GM18508 (cell line): Measurements from ENCODE around the gene LRR1.
"Not testable (repeated sequence)": the region's sequence is repeated elsewhere in the genome, so short reads cannot be mapped to it uniquely, and the experiment has no call there.

Source experiments
- ATAC-seq: cut with Tn5 transposase; IDR thresholded peaks from one replicate; pipeline ENCODE4 v1.9.1; 2021; ENCODE audit warnings: moderate number of reproducible peaks; ENCODE audit not compliant: insufficient read depth, unreplicated experiment

The LRR1 gene

DNA sequence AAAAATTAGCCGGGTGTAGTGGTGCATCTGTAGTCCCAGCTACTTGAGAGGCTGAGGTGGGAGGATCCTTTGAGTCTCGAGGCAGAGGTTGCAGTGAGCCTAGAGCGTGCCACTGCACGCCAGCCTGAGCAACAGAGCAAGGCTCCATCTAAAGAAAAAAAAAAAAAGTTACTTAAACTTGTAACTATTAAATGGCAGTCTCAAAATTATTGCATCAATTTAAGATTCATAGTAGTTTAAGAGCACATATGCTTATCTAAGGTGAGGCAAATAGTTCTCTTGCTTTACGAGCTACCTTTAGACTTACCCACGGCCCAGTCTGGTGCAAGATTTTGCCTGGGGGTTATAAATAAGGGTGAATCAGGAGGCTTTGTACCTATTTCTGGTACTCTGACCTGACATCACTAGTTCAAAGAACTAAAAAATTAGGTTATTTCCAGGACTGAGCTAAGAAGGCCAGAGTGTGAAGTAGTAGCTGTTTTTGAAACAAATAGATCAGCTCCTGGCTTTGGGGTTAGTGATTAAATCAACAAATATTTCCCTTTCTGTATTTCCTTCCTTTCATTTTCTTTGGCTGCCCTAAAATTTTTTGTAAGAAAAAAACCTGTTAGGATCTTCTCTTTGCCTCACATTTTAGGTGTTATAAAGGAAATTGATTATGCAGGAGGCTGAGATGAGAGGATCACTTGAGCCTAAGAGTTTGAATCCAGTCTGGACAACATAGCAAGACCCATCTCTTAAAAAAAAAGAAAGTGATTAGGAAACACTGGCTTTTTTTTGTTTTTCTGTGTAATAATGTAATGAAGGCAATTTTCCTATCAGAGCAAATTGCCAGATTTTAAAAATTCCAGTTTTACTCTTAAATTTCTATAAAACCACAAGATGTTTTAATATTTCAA lies 25.4 kb downstream of the LRR1 start:
- ATAC-seq = no peak

DNA sequence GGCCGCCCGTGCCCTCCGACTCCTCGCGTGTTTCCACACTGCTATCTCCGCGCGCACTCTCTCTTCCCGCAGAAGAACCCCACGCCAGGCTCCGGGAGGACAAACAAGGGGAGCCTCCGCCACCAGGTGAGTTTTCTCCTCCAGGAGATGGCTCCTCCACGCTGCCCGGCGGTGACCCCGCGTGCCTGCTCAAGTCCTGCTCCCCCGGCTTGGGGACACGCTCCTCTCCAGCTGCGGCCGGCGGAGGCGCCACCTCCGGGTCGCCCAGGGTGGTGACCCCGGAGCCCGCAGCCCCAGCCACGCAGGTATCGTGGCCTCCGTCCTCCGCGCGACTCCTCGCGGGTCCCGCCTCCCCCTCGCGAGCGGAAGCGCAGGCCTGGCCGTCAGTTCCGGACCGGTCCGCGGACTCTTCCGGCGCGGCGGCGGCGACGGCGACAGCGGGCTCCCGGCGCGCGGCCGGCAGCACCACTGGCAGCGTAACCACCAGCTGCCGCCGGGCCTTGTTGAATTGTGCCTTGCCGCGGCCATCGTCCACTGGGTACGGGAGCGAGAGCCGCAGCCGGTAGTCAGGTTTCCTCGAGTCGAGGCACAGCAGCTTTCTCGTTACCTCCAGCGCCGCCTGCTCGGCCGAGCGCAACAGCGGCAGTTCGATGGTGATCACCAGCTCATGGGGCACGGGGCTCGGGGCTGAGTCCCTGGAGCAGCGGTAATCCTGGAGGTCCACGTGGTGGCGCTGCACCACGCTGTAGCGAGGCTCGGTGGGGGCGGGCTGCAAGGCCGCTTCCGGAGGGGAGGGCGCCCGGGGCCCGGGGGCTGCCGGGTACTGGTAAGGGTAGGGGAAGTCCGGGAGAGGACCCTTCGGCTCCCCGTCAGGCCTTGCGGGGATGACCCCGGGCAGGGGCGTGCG lies 35.2 kb downstream of the LRR1 start:
- peak; percentile 47 for ATAC-seq

DNA sequence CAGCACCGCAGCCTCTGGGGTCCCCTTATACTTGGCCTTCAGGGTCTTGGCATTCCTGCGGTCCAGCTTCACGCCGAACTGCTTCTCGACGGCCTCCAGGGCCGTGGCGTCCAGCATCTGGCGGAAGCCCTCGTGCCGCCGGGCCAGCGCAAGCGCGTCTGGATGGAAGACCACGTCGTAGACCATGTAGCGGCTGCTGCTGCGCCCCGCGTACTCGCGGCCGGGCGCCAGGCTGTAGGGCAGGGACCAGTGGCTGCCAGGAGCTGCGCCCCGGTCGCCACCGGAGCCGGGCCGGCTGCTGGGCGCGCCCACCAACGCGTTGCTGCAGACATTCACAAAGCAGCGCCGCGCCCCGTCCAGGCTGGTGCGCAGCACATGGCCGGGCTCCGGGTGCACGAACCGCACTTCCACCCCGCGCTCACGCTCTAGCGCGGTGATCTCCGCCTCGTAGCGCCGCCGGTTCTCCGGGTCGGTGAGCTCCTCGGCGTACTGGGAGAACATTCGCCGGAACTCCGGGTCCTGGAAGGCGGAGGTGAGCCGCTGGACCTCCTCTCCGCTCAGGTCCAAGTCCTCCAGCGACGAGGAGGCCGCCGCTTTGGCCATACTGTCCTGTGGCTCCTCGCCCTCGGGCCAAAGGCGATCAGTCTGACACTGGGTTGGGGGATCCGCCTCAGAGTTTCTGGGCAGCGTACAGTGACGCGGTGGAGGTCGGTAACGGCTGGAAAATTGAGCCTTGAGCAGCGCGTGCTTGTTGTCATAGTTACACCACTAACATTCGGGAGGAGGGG lies 36.0 kb downstream of the LRR1 start, which contains the start of gene DNAAF2:
Gene DNAAF2 (minus strand): TSS at position 698 of the 788 bp plus-strand sequence. CDS start 95 bp downstream, at position 603.
- peak; percentile 20 for ATAC-seq

DNA sequence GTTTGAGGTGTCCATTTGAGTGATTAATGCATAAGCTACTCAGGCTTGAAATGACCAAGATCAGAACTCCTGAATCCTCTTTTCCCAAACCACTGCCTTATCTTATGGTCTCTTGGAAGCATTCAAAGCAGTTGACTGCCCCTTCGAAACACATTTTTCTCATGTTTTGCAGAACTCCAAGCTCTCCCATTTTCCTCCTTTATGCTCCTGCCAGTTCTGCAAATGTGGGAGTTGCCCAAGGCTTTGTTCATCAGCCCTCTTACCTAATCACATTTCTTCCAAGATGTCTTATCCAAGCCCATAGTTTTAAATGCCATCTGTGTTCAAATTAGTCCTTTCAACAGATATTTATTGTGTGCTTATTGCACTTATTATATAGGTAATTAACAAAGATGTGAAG lies 38.1 kb downstream of the LRR1 start:
- ATAC-seq = no peak

DNA sequence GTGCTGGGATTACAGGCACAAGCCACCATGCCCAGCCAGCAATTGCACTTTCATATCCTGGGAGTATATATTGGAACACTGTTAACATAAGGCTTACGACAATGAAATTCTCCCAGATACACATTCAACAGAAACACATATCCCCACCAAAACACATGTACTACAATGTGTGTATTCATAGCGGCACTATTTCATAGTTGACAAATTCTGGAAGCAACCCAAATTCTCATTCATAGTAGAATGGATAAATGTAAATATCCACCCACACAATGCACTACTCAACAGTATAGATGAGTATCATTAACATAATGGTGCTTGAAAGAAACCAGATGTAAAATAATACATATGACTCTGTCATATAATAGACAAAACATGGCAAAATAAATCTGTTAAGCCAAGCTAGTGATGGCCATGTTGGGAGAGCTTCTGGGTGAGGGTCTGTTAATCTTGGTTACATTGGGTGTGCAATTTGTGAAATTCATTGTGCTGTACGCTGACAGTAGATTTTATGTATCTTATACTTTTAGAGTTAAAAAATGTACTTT lies 38.9 kb downstream of the LRR1 start:
- ATAC-seq = no peak

DNA sequence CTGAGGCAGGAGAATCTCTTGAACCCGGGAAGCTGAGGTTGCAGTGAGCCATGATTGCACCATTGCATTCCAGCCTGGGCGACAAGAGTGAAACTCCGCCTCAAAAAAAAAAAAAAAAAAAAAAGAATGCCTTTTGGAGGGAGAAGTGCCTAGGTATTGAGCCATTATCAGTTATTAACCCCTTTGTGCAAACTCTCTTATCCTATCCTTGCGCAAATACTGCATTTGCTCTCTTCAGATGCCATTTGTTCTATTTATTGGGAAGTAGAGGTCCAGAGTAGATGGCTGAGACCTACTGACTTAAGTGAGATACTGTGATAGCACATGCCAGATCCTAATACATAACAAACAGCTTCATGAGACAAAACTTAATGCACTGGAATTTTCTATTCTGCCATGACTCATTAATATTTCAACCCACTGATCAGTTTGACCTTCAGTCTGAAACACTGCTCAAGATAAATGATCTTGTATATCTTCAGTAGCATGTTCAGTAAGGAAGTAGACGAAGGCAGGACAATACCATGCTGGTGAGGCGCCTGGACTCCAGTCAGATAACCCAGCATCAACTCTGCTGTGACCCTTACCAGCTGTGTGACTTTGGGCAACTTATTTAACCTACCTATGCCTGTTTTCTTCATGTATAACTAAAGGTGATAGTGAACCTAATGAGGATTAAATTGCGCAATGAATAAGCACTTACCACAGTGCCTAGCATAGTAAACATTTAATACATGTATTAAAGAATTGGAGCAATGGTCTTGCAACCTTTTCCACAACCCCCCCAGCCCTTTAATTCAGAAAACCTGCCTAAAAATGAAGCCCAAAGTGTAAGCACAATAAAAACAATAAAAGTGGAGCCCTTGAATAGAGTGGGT lies 42.0 kb downstream of the LRR1 start:
- no peak for ATAC-seq

DNA sequence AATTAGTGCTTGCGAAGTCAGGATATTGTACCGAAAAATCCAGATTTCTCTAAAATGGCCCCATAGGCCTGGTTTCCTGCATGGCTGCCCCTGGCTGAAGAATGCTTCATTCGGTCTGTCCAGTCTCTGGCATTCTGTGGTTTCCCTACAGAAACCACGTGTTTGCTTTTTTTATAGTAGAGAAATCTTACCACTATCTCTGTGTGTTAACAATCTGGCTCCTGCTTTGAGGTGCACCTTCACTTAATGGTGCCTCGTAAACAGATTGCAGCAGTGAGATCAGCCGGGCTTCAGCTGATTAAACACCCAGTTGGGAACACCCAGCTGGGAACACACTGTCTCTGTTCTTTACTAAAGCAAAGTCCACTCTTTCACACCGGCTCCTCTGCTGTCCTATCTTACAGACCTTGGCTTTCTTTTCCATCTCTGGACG lies 43.0 kb downstream of the LRR1 start:
- no peak for ATAC-seq

DNA sequence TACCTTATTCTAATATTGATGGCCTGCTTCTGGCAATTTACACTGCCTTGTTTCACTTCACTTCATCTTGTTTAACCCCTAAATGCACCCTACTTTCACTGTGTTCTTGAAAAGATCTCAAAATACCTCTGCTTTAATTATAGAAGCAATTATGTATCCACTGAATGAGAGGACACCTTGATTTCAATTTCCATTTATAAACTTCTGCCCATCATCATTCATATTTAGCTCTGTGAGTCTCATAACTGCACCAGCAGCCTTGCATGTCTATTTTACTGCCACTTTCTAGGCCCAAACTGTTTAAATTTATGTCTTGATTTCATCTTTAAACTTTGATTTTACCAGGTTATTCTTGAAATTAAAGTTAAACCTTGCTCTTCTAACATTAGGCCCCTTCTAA lies 43.4 kb downstream of the LRR1 start:
- ATAC-seq = no peak

DNA sequence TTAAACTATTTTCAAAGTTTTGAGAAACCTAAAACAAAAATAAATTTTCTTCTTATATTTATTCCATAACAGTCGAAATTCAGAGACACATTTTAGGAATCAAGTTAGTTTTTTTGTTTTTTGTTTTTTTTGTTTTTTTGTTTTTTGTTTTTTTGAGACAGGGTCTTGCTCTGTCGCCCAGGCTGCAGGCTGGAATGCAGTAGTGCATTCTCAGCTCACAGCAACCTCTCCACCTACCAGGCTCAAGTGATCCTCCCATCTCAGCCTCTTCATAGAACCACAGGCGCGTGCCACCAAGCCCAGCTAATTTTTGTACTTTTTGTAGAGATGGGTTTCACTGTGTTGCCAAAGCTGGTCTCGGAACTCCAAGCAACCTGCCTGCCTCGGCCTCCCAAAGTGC lies 54.8 kb downstream of the LRR1 start:
- no peak for ATAC-seq

DNA sequence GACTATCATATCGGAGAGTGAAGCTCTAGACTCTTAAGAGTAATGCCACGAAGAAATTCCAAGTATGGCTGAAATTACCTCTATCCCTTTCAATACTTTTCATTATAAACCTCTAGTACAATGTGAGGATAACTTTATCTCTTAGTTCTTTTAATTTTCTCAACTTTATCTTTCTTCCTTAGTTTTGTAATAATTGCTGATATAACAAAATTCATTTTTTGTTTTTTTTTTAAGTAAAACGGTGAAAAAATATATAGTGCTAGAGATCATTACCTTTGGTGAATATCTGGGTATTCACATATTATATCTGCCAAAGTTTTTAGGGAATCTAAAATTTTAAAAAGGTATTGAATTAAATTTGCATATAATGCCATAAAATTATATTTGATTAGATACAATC lies 55.8 kb downstream of the LRR1 start:
- ATAC-seq = no peak

DNA sequence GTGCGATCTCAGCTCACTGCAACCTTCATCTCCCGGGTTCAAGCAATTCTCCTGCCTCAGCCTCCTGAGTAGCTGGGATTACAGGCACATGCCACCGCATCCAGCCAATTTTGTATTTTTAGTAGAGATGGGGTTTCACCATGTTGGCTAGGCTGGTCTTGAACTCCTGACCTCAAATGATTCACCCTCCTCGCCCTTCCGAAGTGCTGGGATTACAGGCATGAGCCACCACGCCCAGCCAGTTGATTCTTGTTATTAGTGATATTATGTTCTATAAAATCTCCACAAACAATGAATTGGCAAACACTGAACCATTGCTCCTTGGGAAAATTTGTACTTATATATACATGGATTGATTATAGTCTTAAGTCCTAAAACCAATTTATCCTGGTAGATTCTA lies 58.8 kb downstream of the LRR1 start:
- ATAC-seq = not testable (repeated sequence)

DNA sequence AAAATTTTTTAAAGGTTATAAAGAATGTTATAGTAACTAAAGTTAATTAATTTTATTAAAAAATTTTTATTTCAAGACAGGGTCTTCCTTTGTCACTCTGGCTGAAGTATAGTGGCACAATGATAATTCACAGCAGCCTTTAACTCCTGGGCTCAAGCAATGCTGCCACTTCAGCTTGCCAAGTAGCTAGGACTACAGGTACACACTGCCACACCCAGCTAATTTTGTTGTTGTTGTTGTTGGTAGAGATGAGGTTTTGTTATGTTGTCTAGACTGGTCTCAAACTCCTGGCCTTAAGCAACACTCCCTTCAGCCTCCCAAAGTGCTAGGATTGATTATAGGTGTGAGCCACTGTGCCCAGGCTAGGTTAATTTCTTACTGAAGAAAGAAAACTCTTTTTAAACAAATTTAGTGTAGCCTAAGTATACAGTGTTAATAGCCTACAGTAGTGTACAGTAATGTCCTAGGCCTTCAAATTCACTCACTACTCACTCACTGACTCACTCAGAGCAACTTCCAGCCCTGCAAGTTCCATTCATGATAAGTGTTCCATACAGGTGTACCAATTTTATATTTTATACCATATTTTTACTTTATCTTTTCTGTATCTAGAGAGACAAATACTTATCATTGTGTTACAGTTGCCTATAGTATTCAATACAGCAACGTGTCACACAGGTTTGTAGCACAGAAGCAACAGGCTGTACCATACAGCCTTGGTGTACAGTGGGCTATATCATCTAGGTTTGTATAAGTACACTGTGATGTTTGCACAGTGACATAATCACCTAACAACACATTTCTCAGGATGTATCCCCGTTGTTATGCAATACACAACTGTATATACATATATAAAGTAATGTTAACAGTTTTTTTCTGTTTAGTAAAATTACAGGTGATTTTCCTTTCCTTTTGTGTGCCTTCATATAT lies 61.1 kb downstream of the LRR1 start:
- no peak for ATAC-seq
